NCI-H2029 (cell line): ENCODE data around the gene UMPS.
"Not testable (repeated sequence)": the region's sequence is repeated elsewhere in the genome, so short reads cannot be mapped to it uniquely, and the experiment has no call there.

Experiments
- DNase-seq: peaks from one replicate; lab custom pipeline; 2025; lab: John Stamatoyannopoulos, UW

The UMPS gene

DNA sequence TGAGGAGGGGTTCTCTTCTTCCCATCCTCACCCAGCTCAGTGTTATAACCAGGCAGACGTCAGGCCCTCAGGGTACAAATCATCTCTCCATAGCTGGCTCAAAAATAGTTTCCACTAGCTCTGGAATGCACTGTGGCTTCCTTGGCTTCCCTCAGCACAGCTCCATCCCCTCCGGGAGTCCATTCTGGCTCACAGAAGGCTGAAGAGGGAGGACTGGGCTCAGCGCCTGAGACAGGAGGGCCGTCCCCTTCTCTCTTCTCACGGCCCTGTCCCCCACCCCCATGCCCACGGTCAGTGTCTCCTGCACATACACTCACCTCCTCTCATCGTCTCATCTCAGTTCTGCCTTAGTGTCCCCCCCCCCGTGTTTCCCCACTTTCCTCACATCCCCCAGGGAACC, 50.1 kb downstream of the UMPS start:
- DNase-seq: no peak

- DNase-seq: no peak
Measured at GRCh38 chr3:124780761-124781475, 50.7 kb downstream of the UMPS start.

DNA sequence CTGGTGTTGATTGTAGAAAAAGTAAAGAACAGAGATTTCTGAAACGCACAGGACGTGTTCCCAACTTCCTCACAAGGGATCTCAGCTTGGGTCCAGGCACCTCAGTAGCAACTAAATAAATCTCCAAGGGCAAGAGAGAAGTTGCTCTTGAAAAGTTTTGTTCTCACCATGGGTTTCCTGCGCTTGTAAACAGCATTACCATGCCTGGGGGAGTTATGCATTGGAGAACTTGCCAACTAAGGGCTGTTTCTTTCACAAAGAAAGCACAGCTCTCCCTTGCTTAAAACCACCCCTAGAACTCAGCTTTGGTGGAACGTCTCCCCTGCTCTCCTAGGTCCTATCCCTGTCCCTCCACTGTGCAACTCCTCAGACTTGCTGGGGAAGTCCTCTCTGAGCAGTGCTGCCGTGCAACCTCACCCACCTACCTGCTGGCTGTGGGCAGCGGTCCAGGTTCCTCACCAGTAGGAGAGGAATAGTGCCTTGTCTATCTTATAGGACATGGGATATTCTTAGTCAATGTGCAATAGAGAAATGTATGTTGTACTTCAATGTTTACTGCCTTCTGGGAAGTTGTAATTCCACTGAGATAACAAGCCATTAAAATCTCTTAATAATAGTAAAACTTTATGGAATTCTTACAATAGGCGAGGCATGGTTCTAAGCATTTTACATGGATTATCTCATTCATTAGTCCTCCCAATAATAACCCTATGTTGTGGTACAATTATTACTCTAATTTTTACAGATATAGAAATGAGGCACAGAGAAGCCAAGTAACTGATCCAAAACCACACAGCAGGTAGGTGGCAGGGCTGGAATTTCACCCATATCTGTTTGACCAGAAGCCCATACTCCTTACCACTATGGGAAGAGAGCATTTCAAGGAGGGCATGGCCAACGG, 51.5 kb downstream of the UMPS start:
- no peak for DNase-seq

DNA sequence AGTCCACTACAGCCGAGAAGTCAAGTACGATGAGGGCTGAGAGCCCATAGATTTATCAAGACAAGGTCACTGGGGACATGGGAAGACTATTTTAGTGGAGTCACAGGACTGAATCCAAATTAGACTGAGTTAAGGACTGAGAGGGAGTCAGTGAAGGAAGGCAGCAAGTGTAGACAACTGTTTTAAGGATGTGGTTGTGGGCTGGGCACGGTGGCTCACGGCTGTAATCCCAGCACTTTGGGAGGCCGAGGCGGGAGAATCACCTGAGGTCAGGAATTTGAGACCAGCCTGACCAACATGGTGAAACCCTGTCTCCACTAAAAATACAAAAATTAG, 52.1 kb downstream of the UMPS start:
- not testable (repeated sequence) for DNase-seq

DNA sequence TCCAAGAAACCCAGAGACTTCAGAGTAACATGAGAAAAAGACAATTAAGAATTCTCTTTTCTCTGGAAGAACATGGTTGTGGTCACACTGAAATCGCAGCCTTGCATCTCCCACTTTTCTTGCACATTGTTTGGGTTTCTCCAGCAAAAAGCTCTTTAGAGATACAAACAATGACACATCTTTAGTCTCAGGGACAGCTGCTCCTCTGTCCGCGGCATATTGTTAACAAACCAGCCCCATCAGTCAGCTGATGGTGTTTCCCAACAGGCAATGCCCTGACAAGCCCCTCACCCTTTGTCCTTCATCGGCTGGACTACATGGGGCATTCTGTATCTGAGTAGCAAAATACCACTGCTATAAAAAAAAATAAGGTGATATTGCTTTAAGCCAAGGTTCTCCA, 53.4 kb downstream of the UMPS start:
- no peak for DNase-seq

DNA sequence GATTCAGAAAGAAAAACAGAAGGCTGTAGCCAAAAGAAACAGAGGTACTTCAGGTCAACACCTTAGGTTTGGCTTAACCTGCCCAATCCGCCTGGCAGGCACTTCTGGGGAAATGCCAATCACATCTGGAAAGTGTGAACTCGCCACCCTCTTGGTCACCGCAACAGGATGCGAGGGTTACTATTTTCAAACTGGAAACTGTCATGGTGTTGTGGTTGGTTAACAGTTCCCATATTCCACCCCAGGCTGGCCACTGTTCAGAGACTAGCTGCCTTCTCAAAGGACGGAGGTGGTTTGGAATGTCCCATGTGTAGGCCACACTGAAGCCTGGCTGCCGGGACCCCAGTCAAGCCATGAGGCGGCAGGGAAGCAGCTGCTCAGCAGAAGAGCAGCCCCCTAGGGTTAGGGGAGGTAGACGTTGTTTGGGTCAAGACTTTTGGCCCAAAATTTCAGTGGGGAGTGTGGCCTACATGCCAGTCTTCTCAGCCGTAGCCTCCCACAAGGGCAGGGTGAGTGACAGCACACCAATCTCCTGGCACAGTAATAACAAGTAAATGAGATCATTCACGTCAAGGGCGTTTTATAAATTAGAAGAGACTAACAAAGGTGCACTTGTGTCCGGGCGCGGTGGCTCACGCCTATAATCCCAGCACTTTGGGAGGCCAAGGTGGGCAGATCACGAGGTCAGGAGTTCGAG, 54.6 kb downstream of the UMPS start:
- no peak for DNase-seq

DNA sequence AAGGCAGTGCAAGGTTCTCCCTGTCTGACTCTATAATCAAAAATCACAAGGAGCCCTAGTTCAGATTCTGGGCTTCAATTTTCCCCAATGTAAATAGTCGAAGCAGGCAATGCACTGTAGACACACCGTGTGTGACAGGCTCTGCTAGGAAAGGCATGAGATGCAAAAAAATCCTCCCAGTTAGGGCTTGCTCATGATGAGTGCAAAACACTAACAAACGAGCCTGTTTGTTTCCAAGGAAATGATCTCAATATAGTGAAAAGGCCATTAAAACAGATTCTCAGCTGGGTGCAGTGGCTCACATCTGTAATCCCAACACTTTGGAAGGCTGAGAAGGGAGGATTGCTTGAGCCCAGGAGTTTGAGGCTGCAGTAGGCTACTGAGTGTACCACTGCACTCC, 55.7 kb downstream of the UMPS start:
- no peak for DNase-seq

GRCh38 chr3:124786511-124787241, 56.4 kb downstream of the UMPS start:
- DNase-seq: no peak

- no peak for DNase-seq
Measured at GRCh38 chr3:124787476-124788195, 57.4 kb downstream of the UMPS start.

DNA sequence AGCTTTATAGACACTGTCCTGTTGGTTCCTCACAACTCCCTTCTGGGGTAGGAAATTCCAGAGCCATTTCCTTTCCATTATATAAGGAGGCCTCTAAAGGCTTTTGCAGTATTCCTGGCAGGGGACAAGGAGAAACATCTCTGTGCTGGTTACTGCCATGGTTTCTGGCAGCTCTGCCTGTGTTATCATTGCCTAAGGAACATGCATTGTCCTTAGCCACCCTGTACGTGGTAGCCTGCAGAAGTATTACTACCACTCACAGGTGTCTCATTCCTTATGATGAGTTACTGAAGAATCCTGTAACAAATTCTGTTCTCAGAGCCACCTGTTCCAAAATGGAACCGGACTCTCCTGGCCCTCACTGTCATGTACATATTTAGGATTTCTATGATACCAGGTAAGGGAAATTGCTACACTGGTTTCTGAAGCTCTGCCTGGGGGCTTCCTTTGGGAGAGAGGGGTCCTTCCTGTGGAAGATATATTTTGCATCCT, 58.0 kb downstream of the UMPS start:
- DNase-seq: no peak

DNA sequence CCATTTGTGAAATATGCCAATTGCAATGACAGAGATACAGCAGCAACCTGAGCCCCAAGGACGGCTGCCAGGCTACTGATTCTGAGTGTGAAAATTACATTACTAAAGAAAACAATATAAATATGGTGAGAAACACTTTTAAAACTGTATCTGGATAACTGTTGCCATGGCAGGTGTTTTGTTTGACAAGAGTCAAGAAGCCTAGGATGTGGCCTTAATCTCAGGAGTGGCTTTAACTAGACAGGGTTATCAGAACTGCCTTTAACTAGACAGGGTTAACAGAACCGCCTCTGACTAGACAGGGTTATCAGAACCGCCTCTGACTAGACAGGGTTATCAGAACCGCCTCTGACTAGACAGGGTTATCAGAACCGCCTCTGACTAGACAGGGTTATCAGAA, 58.9 kb downstream of the UMPS start:
- not testable (repeated sequence) for DNase-seq

- no peak for DNase-seq
Measured at GRCh38 chr3:124791142-124791541, 60.9 kb downstream of the UMPS start.

- no peak for DNase-seq
Measured at GRCh38 chr3:124791639-124792151, 61.4 kb downstream of the UMPS start.

GRCh38 chr3:124792341-124793040, 62.2 kb downstream of the UMPS start:
- no peak for DNase-seq

DNA sequence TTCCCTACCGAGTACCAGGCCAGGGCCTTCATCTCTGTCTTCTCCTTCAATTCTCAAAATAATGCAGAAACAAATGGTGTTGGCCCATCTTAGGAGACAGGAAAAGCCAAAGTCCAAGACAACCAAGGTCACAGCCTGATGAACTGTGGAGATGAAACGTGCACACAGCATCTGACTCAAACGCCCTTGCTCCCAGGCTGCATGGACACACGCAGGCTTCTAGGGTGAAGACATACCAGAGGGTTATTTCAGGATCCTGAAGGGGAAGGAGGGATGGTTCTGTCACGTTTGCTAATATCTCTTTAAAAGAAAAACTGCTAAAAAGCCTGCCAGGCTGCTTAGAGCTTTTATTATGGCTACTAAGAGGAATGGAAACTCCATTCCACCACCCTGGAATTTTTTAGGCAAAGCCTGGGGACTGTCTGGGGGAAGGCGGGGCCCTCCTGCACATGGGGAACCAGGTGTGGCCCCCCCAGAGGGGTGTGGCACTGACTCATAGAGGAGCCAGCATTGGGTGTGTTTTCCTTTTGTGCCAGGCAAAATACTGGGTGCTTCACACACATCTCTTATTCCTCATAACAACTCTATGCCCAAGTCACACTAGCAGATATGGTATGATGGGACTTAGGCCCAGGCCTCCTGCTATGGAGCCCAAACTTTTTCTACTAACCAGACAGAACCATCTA, 62.9 kb downstream of the UMPS start:
- no peak for DNase-seq

DNA sequence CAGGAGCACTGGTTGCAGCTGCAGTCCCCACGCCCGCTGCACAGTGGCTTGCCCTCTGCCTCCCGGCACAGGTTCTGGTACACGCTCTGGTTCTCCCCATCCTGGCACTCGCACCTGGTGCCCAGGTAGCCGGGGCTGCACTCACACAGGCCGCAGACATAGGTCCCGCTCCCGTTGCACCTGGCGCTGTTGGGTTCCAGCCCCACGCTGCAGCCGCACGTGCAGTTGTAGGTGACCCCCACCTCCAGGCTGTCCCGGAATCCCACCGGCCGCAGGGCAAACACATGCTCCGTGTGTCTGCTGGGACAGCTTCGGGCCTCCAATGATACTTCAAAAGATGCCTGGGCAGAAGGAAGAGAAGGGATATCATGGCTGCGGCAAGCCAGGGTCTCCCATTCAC, 66.2 kb downstream of the UMPS start:
- no peak for DNase-seq

DNA sequence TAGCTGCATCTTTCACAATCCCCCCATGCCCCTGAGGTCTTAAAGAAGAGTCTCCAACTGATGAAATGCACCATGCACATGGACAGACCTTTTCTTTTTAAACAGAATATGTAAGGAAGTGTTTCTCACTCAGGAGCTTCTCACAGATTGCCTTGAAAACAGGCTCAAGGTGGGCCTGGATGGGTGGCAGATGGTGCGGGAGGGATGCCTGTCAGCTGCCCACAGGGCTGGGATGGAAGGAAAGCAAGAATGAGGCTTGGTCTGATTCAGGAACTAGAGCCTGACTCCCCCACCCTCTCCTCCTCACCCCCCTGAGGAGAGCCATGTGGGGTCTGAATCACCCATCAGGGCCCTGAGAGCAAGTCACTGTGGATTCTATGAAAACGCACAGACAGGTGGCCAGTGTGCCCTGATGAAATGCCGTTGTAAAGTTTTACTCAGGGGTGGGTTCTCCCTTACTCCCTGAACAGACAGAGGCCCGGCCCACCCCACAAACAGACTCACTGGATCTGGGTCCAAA, 67.2 kb downstream of the UMPS start:
- no peak for DNase-seq
